A673 (cell line): ENCODE results near the gene SPOCD1.

Source experiments
- EZH2 ChIP-seq: fragments of 200-600 bp; sonication (generic); IDR thresholded peaks from 2 replicates; pipeline ENCODE4 v1.6.1; 2017; ENCODE audit warnings: borderline replicate concordance, low read depth, mild to moderate bottlenecking, mixed read lengths, antibody characterized with exemption, low read length; ENCODE audit not compliant: poor library complexity, severe bottlenecking
- TF ChIP-seq, protein P1 (sequence below): fragments of 300-800, 200-600 bp; sonication (generic); conservative IDR thresholded peaks from 2 replicates; pipeline ENCODE4 v1.5.1; 2017; ENCODE audit warnings: low read depth, mild to moderate bottlenecking, antibody characterized with exemption, low read length, moderate library complexity, mixed read lengths

DNA sequence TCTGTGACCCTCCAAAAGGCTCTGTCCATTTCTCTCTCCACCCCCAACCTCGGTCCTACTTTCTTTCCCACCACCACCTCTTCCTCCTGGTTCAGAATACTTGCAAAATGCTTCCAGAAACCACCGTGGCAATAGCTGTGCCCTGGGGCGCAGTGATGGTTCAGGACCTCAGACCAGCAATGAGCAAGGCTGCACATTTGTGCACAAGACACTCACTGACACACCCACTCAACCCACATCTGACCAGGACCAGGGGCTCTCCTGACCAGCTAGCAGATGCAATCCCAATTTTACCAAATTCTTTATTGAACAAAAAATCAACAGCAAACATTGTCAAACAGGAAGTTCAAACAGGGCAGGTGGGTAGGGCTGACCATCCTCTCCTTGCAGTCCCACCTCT is 25.7 kb downstream of the SPOCD1 start:
- TF ChIP-seq EZH2: no peak
- TF ChIP-seq, protein P1, sequence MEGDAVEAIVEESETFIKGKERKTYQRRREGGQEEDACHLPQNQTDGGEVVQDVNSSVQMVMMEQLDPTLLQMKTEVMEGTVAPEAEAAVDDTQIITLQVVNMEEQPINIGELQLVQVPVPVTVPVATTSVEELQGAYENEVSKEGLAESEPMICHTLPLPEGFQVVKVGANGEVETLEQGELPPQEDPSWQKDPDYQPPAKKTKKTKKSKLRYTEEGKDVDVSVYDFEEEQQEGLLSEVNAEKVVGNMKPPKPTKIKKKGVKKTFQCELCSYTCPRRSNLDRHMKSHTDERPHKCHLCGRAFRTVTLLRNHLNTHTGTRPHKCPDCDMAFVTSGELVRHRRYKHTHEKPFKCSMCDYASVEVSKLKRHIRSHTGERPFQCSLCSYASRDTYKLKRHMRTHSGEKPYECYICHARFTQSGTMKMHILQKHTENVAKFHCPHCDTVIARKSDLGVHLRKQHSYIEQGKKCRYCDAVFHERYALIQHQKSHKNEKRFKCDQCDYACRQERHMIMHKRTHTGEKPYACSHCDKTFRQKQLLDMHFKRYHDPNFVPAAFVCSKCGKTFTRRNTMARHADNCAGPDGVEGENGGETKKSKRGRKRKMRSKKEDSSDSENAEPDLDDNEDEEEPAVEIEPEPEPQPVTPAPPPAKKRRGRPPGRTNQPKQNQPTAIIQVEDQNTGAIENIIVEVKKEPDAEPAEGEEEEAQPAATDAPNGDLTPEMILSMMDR: no peak
